ENCODE data around the gene NPSR1. TPM values are rescaled to one million over a fixed set of nuclear protein-coding genes. Genes with fewer than 3 reads are reported as not detected.
A peak's percentile ranks its signal among the peaks of the same experiment; 100 is the strongest.

NPSR1 gene
- total and polyA plus RNA-seq, 2 experiments from 2014 or later, result not detected

DNA sequence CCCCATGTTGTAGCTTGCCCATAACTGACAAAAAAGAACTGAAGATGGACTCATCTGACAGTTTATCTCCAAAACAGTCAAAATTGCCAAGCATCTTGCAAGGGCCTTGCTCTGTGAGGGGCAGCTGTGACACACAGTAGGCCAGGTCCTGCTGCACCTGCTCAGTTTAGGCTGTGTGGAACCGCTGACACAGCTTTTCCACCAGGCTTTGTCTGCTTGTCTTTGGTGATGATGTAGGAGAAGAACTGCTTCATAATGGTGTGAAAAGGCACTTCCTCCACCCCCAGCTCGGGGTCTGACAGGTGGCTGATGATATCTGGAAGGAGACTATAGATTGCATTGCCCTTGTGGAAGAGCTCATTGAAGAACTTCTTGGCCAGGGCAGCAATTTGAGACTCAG, 92.6 kb downstream of the NPSR1 start:
- Histone ChIP-seq H3K36me3 (replicated peaks; ENCODE audit: insufficient read depth, low read depth) (no peaks in the 10 kb centered on the region), H3K27ac (no peak overlapping the region), H3K4me1 (ENCODE audit: insufficient read depth) (peaks cover 22% of the 10 kb centered on the region), H3K4me3 (no peak overlapping the region), H2AFZ (no peak overlapping the region), H3K4me2 (no peak overlapping the region), H3K9me3 (ENCODE audit: low read depth) (no peaks in the 10 kb centered on the region), H3K27me3 (no peaks in the 10 kb centered on the region), H4K20me1 (ENCODE audit: insufficient read depth, poor library complexity, severe bottlenecking) (no peaks in the 10 kb centered on the region), H3K79me2 (no peaks in the 10 kb centered on the region), H3K9me2 (replicated peaks; ENCODE audit: insufficient read depth) (no peaks in the 10 kb centered on the region)
- DNase-seq (ENCODE audit: low spot score), result no peak
- 89% methylated on average over 2 of the region's 2 CpGs for WGBS (ENCODE audit: low lambda C conversion rate, missing lambda C conversion rate)
- no peak for TF ChIP-seq EZH2phosphoT487 (IDR thresholded peaks at IDR 0.05; ENCODE audit: low read depth, severe bottlenecking, unreplicated experiment)
- TF ChIP-seq EZH2 (IDR thresholded peaks at IDR 0.05; ENCODE audit: borderline replicate concordance), result no peak
- TF ChIP-seq, protein P1, sequence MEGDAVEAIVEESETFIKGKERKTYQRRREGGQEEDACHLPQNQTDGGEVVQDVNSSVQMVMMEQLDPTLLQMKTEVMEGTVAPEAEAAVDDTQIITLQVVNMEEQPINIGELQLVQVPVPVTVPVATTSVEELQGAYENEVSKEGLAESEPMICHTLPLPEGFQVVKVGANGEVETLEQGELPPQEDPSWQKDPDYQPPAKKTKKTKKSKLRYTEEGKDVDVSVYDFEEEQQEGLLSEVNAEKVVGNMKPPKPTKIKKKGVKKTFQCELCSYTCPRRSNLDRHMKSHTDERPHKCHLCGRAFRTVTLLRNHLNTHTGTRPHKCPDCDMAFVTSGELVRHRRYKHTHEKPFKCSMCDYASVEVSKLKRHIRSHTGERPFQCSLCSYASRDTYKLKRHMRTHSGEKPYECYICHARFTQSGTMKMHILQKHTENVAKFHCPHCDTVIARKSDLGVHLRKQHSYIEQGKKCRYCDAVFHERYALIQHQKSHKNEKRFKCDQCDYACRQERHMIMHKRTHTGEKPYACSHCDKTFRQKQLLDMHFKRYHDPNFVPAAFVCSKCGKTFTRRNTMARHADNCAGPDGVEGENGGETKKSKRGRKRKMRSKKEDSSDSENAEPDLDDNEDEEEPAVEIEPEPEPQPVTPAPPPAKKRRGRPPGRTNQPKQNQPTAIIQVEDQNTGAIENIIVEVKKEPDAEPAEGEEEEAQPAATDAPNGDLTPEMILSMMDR (IDR thresholded peaks at IDR 0.05; ENCODE audit: poor library complexity), result no peak

DNA sequence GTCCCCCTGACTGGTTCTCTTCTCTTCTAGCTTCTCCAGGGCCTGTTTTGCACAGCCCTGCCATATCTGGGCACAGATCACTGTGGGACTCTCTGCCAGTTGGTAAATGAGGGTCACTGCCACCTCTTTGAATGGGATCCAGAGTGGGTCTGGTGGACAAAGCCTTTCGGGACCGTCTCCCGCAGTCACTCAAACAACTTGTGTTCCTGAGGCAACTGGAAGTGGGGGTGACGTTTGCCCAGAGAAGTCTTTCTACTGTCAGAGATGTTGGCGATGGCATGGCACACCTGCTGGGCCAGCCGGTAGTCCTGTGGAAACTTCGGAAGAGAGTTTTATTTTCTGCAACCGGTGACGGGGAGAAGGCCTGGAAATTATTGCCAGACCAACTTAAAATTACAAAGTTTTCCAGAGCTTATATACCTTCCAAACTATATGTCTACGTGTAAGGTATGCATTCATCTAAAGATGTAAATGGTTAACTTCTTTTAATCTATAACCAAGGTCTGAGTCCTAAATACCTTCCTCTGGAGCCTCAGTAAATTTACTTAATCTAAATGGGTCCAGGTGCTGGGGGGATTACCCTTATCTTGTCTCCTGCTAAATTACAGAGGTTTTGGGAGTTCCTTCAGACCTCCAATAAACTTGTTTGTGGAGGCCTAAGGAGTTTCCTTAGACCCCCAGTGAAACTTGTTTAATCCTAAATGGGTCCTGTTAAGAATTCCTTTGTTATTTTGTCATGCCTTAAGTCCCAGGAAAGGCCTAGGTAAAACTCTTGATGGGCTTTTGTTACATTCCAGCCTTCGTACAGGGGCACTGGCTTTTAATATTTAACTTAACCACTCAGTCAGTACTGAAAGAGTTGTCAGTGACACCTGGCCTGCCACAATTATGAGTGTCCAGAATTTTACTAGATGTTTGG, 94.0 kb downstream of the NPSR1 start:
- Histone ChIP-seq H3K9me2 (replicated peaks; ENCODE audit: insufficient read depth) (no peaks in the 10 kb centered on the region), H3K27ac (peak overlapping the region; percentile 71), H4K20me1 (ENCODE audit: insufficient read depth, poor library complexity, severe bottlenecking) (no peaks in the 10 kb centered on the region), H3K4me2 (peak overlapping the region; percentile 55), H2AFZ (no peak overlapping the region), H3K4me1 (ENCODE audit: insufficient read depth) (peaks cover 27% of the 10 kb centered on the region), H3K36me3 (replicated peaks; ENCODE audit: insufficient read depth, low read depth) (no peaks in the 10 kb centered on the region), H3K9me3 (ENCODE audit: low read depth) (no peaks in the 10 kb centered on the region), H3K27me3 (no peaks in the 10 kb centered on the region), H3K79me2 (no peaks in the 10 kb centered on the region), H3K4me3 (no peak overlapping the region)
- DNase-seq (ENCODE audit: low spot score), result no peak
- 63% methylated on average over 11 of the region's 11 CpGs for WGBS (ENCODE audit: low lambda C conversion rate, missing lambda C conversion rate)
- no peak for TF ChIP-seq EZH2 (IDR thresholded peaks at IDR 0.05; ENCODE audit: borderline replicate concordance)
- no peak for TF ChIP-seq EZH2phosphoT487 (IDR thresholded peaks at IDR 0.05; ENCODE audit: low read depth, severe bottlenecking, unreplicated experiment)
- TF ChIP-seq, protein P1 (IDR thresholded peaks at IDR 0.05; ENCODE audit: poor library complexity), result no peak

DNA sequence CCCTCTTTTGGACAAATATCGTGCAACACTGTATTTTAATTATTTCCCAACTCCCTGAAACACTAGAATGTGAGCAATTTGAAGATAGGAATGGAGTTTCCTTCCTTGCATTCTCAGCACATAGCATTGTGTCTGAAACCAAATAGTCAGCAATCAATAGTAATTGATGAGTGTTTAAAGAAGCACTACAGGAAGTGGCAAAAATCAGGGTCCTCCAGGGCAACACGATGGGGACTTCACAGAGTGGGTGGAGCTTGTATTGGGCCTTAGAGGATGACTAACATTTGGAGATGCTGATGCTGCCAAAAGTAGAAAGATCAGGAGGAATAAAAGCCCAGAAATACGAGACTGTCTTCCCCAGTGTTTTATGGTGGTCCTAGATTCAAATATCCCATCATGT, 94.9 kb downstream of the NPSR1 start:
- H3K27me3 ChIP-seq, result no peaks in the 10 kb centered on the region
- no peaks in the 10 kb centered on the region for H3K9me3 ChIP-seq (ENCODE audit: low read depth)
- DNase-seq (ENCODE audit: low spot score), result no peak
- H3K9me2 ChIP-seq (replicated peaks; ENCODE audit: insufficient read depth), result no peaks in the 10 kb centered on the region
- WGBS (ENCODE audit: low lambda C conversion rate, missing lambda C conversion rate), result 51% methylated on average over 3 of the region's 3 CpGs
- peak overlapping the region; percentile 71 for H3K27ac ChIP-seq
- no peaks in the 10 kb centered on the region for H3K79me2 ChIP-seq
- H2AFZ ChIP-seq, result no peak overlapping the region
- H4K20me1 ChIP-seq (ENCODE audit: insufficient read depth, poor library complexity, severe bottlenecking), result no peaks in the 10 kb centered on the region
- H3K4me3 ChIP-seq, result no peak overlapping the region
- TF ChIP-seq, protein P1 (IDR thresholded peaks at IDR 0.05; ENCODE audit: poor library complexity), result no peak
- TF ChIP-seq EZH2 (IDR thresholded peaks at IDR 0.05; ENCODE audit: borderline replicate concordance) (no peak), EZH2phosphoT487 (IDR thresholded peaks at IDR 0.05; ENCODE audit: low read depth, severe bottlenecking, unreplicated experiment) (no peak)
- peak overlapping the region; percentile 55 for H3K4me2 ChIP-seq
- H3K4me1 ChIP-seq (ENCODE audit: insufficient read depth), result peaks cover 23% of the 10 kb centered on the region
- H3K36me3 ChIP-seq (replicated peaks; ENCODE audit: insufficient read depth, low read depth), result no peaks in the 10 kb centered on the region

Data from hepatocyte (in vitro differentiated cells).